Tibial artery (tissue), 4 donors: ENCODE data around the gene CEACAM3.
A peak's percentile ranks its signal among the peaks of the same experiment; 100 is the strongest.

Experiments
- DNase-seq, 2 donors: peaks; one replicate each; pipeline ENCODE4 v3.0.0-alpha.2; 2019
- H3K27ac ChIP-seq, 2 donors: fragments of 200-600 bp; sonication (generic) in 1 of 2; 1 replicate in 1 of 2; 2 replicates in 1 of 2; pipeline ENCODE4 v1.5.1; 2018 to 2019; ENCODE audit warnings: mild to moderate bottlenecking in 1 of 2
- H3K27me3 ChIP-seq, 2 donors: fragments of 200-600 bp; sonication (generic) in 1 of 2; one replicate each; pipeline versions ENCODE4 v1.5.1 to v1.6.0; 2016 to 2019
- H3K36me3 ChIP-seq, 3 donors: fragments of 200-600 bp; sonication (generic) in 2 of 3; one replicate each; pipeline ENCODE4 v1.5.1; 2016 to 2019; ENCODE audit warnings: mild to moderate bottlenecking in 2 of 3
- H3K4me1 ChIP-seq, 4 donors: fragments of 200-600 bp; sonication (generic) in 2 of 4; 1 replicate in 3 of 4; 2 replicates in 1 of 4; pipeline ENCODE4 v1.5.1; 2016 to 2019
- H3K4me3 ChIP-seq, 2 donors: fragments of 200-600 bp; sonication (generic) in 1 of 2; 1 replicate in 1 of 2; 2 replicates in 1 of 2; pipeline ENCODE4 v1.5.1; 2018 to 2019; ENCODE audit warnings: mild to moderate bottlenecking in 2 of 2
- H3K9me3 ChIP-seq, 3 donors: fragments of 200-600 bp; sonication (generic) in 1 of 3; one replicate each; pipeline ENCODE4 v1.5.1; 2016 to 2019
- CTCF ChIP-seq, 2 experiments: fragments of 200-600 bp in 1 of 2; fragments of 450-650 bp in 1 of 2; IDR thresholded peaks; one replicate each; pipeline ENCODE4 v1.5.1; 2017 to 2019; ENCODE audit warnings: antibody characterized with exemption in 2 of 2, mild to moderate bottlenecking in 1 of 2, moderate library complexity in 1 of 2
- intact Hi-C: fragments of 100-400 bp; cut with DNase I; formaldehyde crosslinking; loops from one replicate; pipeline ENCODE4 v1.15.0; 2023; ENCODE audit warnings: low total_unique reads

CEACAM3 gene

GRCh38 chr19:41811981-41812380 is 15.6 kb downstream of the CEACAM3 start:
- intact Hi-C loops: no loop called here
- Histone ChIP-seq H3K4me3 (no peak overlapping the region), H3K27ac (no peak overlapping the region), H3K36me3 (no peaks in the 10 kb centered on the region), H3K27me3 (peaks cover 0 to 41% of the 10 kb centered on the region in 2 donors), H3K9me3 (no peaks in the 10 kb centered on the region), H3K4me1 (no peaks in the 10 kb centered on the region)
- TF ChIP-seq CTCF (IDR thresholded peaks at IDR 0.05): no peak
- no peak for DNase-seq

GRCh38 chr19:41813911-41814310 is 17.5 kb downstream of the CEACAM3 start:
- Histone ChIP-seq H3K4me1 (no peaks in the 10 kb centered on the region), H3K36me3 (no peaks in the 10 kb centered on the region), H3K4me3 (no peak overlapping the region), H3K27me3 (peaks cover 0 to 27% of the 10 kb centered on the region in 2 donors), H3K9me3 (no peaks in the 10 kb centered on the region), H3K27ac (no peak overlapping the region)
- TF ChIP-seq CTCF (IDR thresholded peaks at IDR 0.05): no peak
- intact Hi-C loops: no loop called here
- no peak for DNase-seq

GRCh38 chr19:41815301-41815700 is 18.9 kb downstream of the CEACAM3 start:
- no peaks in the 10 kb centered on the region for H3K9me3 ChIP-seq
- H3K27ac ChIP-seq: no peak overlapping the region
- H3K4me3 ChIP-seq: no peak overlapping the region
- H3K36me3 ChIP-seq: no peaks in the 10 kb centered on the region
- peaks cover 0 to 13% of the 10 kb centered on the region in 2 donors for H3K27me3 ChIP-seq
- DNase-seq: no peak
- intact Hi-C loops: no loop called here
- no peaks in the 10 kb centered on the region for H3K4me1 ChIP-seq
- TF ChIP-seq CTCF (IDR thresholded peaks at IDR 0.05): no peak

GRCh38 chr19:41816761-41817160 is 20.4 kb downstream of the CEACAM3 start:
- no peak for TF ChIP-seq CTCF (IDR thresholded peaks at IDR 0.05)
- intact Hi-C loops: no loop called here
- H3K36me3 ChIP-seq: no peaks in the 10 kb centered on the region
- no peaks in the 10 kb centered on the region for H3K9me3 ChIP-seq
- no peak for DNase-seq
- no peak overlapping the region for H3K4me3 ChIP-seq
- H3K27me3 ChIP-seq: peaks cover 0 to 10% of the 10 kb centered on the region in 2 donors
- no peaks in the 10 kb centered on the region for H3K4me1 ChIP-seq
- no peak overlapping the region for H3K27ac ChIP-seq

GRCh38 chr19:41821003-41821735 is 24.8 kb downstream of the CEACAM3 start:
- H3K36me3 ChIP-seq: no peaks in the 10 kb centered on the region
- H3K27me3 ChIP-seq: peaks cover 0 to 10% of the 10 kb centered on the region in 2 donors
- H3K27ac ChIP-seq: no peak overlapping the region
- H3K4me3 ChIP-seq: no peak overlapping the region
- TF ChIP-seq CTCF (IDR thresholded peaks at IDR 0.05): peak in 1 of 2 experiments; percentile 12
- H3K4me1 ChIP-seq: no peaks in the 10 kb centered on the region
- H3K9me3 ChIP-seq: no peaks in the 10 kb centered on the region
- no peak for DNase-seq
- intact Hi-C loops: no loop called here
